IPS-18a (cell line): Measurements from ENCODE around the gene RNF224.
A peak's percentile ranks its signal among the peaks of the same experiment; 100 is the strongest.

Experiments
- H3K27ac ChIP-seq: one replicate; pipeline ENCODE4 v1.5.1; 2013; ENCODE audit warnings: low read length
- H3K27me3 ChIP-seq: one replicate; pipeline ENCODE4 v1.6.1; 2013; ENCODE audit warnings: mild to moderate bottlenecking, low read length; ENCODE audit not compliant: control insufficient read depth, insufficient read depth
- H3K36me3 ChIP-seq: one replicate; pipeline ENCODE4 v1.6.1; 2013; ENCODE audit warnings: low read depth, low read length; ENCODE audit not compliant: control insufficient read depth
- H3K4me1 ChIP-seq: one replicate; pipeline ENCODE4 v1.6.1; 2013; ENCODE audit warnings: low read depth, low read length; ENCODE audit not compliant: control insufficient read depth
- H3K4me3 ChIP-seq: one replicate; pipeline ENCODE4 v1.5.1; 2013; ENCODE audit warnings: low read length
- H3K9ac ChIP-seq: one replicate; pipeline ENCODE4 v1.6.1; 2013; ENCODE audit warnings: mild to moderate bottlenecking, low read length, moderate library complexity
- H3K9me3 ChIP-seq: one replicate; pipeline ENCODE4 v1.6.1; 2013; ENCODE audit warnings: low read depth, low read length; ENCODE audit not compliant: control insufficient read depth

Gene RNF224

DNA sequence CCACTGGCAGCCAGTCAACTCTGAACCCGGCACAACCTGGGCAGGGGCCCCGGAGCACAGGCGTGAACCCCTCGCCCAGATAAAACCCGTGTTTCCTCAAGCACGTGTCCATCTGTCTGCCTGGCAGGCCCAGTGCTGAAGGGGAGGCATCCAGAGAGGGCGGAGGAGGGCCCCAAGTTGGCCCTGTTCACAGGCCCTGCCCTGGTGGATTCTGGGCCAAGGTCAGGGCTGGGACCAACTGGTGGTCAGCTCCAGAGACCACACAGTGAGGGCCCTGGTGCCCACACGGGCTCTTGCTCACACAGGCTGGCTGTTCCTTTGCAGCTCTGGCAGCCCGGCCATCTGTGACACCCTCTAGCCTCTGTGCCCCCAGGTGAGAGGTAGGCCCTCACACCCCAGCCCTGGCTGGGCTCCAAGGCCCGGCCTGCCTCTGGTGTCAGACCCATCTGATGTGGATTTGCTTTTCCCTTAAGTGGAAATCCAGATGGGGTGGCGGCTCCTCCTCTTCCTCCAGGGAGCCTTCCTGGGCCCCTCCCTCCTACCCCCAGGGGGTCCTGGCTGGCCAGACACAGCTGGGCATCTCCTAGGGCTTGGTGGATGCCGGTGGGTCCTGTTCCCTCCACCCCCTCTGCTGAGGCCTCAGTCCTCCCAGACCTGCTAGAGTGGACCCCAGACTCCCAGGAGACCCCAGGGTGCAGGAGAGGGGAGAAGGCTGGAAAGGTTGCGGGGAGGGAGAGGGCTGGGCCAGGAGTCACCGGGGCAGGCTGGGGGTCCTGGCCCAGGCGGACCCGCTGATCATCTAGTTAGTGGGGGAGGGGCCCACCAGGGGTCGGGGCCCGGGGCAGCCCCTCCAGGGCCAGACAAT is 23.3 kb downstream of the RNF224 start:
- Histone ChIP-seq H3K36me3 (no peaks in the 10 kb centered on the region), H3K4me1 (peaks cover 6% of the 10 kb centered on the region), H3K27ac (no peak overlapping the region), H3K9ac (no peak overlapping the region), H3K27me3 (peaks cover 18% of the 10 kb centered on the region), H3K4me3 (no peak overlapping the region), H3K9me3 (no peaks in the 10 kb centered on the region)

DNA sequence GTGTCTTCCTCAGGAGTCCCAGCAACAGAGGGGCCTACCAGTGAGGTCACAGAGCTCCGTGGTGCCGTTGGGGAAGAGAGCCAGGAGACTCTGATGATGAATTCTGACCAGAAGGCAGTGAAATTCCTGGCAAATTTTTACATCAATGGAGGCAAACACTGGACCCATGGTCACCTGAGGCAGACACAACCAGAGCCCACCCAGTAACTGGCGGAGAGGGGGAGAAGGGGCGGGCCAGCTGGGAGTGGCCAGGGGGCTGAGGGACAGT is 23.8 kb downstream of the RNF224 start, which contains the start of gene STPG3:
Gene STPG3 (plus strand): TSS at position 93 of the 268 bp plus-strand sequence. CDS start 1 bp downstream, at position 94.
- H3K9ac ChIP-seq, result no peak within 1 kb of the TSS
- peaks cover 18% of the 10 kb centered on the region for H3K27me3 ChIP-seq
- no peaks in the 10 kb centered on the region for H3K9me3 ChIP-seq
- H3K27ac ChIP-seq, result no peak within 1 kb of the TSS
- H3K4me3 ChIP-seq, result no peak within 1 kb of the TSS
- H3K36me3 ChIP-seq, result no peaks in the 10 kb centered on the region
- H3K4me1 ChIP-seq, result peaks cover 6% of the 10 kb centered on the region

DNA sequence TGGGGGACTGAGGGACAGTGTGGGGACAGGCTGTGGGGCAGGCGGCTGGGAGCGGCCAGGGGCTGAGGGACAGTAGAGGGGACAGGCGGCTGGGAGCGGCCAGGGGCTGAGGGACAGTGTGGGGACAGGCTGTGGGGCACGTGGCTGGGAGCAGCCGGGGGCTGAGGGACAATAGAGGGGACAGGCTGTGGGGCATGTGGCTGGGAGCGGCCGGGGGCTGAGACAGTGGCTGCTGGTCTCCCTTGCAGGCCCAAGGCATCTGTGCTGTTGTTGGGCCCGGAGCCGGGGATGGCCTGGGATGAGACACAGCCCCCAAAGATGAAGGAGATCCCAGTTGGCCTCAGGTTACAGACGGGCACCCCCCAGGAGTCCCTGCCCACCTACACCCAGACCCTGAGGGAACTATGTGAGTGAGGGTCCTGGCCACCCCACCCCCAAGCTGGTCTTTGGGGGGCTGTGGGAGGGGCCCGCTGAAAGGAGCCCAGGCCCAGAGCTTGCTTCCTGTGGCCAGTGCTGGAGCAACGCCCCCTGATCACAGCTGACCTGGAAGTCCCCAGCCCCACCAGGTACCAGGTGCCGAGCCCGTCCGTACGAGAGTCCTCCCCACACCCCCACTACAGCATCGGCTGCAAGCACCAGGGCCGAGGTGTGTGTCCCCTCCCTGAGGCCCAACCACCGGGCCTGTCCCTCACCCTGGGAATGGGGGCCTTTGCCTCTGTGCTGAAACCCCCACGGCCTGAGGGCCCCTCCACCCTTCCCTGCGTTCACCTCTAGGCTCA is 24.4 kb downstream of the RNF224 start:
- Histone ChIP-seq H3K4me1 (peaks cover 6% of the 10 kb centered on the region), H3K9ac (no peak overlapping the region), H3K27ac (no peak overlapping the region)

DNA sequence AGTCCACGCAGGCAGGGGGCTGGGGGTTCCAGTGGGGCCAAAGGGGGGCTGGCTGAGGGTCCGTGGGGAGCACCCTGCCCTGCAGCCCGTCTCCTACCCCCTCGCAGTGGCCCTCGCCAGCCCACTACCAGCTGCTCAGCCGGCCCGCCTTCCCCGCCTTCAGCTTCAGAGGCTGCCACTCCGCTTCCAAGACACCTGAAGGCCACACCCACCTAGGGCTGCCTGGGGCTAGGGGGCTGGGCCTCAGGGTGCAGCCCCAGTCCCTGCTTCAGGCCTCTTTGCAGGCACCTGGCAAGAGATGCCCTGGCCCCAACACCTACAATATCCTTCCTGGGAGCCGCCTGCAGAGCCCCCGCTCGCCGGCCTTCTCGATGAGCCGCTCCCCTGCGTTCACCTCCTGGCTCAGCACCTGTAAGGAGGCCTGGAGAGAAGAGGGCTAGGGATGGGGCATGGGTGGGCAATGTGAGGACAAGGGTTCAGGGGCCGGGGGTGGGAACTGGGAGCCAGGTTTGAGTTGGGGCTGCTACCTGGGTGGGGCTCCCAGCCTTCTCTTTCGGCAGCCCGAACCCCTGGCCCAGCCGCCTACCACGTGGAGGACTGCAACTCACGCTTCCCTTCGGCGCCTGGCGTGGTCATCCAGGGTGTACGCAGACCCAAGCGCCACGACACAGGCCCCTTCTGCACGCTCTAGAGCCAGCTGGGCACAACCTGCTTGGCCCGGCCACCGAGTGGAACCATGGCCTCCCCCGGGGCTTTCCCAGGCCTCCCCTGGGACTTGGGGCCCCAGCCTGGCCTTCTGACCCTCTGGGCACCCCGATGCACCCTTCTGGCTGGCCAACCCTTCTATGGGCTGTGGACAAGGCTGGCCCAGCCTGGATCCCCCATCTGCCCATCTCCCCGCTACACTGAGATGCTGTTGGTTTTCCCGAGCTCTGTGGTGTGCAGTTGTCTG is 25.5 kb downstream of the RNF224 start:
- Histone ChIP-seq H3K27ac (no peak overlapping the region), H3K9ac (no peak overlapping the region), H3K36me3 (peaks cover 6% of the 10 kb centered on the region), H3K4me1 (peaks cover 6% of the 10 kb centered on the region), H3K4me3 (no peak overlapping the region), H3K9me3 (no peaks in the 10 kb centered on the region), H3K27me3 (peaks cover 18% of the 10 kb centered on the region)

More for the DNA sequence above, 24.4 kb downstream of the RNF224 start:
- Histone ChIP-seq H3K4me3 (no peak overlapping the region), H3K9me3 (no peaks in the 10 kb centered on the region), H3K36me3 (peaks cover 2% of the 10 kb centered on the region), H3K27me3 (peaks cover 18% of the 10 kb centered on the region)

- Histone ChIP-seq H3K9ac (no peak overlapping the region), H3K9me3 (no peaks in the 10 kb centered on the region), H3K4me3 (peak overlapping the region; percentile 89), H3K27ac (no peak overlapping the region), H3K36me3 (peaks cover 14% of the 10 kb centered on the region), H3K4me1 (peaks cover 6% of the 10 kb centered on the region), H3K27me3 (peaks cover 18% of the 10 kb centered on the region)
These were observed 26.7 kb downstream of the RNF224 start for GRCh38 chr9:137253717-137254623.

DNA sequence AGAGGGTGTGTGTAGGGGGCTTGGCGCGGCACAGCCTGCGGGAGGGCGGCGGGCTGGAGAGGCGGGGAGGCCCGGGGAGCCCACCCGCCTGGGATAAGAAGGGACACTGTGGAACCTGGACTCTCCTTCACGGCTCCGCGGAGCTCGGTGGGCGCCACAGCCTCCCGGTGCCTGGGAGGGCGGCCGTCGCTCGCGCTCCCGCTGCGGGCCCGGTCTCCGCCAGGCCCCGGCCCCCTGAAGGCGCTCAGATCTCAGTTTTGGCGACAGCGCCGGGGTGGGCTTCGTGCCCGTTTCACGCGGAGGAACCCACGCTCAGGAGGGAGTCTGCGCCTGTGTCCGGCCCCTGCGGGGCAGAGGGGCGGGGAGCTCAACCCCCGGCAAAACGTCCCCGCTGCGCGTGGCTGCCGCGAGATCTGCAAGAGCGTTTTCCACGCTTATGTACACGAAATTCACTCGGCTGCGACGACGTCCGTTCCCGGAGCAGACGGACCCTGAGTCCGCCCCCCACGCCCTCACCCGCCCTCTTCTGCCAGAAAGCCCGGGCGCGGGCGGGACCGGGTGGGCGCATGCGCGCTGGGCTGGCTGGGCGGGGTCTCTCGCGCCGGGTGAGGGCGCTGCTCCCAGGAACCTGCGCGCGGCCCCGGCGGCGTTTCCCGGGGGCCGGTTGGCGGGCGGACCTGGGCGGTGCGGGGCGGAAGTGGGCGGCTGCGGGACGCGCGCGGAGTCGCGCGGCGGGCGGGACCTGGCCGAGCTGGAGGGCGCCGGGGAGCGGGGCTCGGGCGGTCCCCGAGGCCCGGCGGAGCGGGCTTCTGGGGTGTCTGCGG is 27.5 kb downstream of the RNF224 start, which contains the start of gene NELFB:
Gene NELFB (plus strand): TSS at position 704 of the 824 bp plus-strand sequence.
- H3K4me3 ChIP-seq, result peak within 1 kb of the TSS; percentile 89
- H3K9ac ChIP-seq, result peak within 1 kb of the TSS; percentile 56
- no peak within 1 kb of the TSS for H3K27ac ChIP-seq
- peaks cover 6% of the 10 kb centered on the region for H3K4me1 ChIP-seq
- peaks cover 19% of the 10 kb centered on the region for H3K36me3 ChIP-seq
- no peaks in the 10 kb centered on the region for H3K9me3 ChIP-seq
- peaks cover 14% of the 10 kb centered on the region for H3K27me3 ChIP-seq

- Histone ChIP-seq H3K9ac (peak overlapping the region; percentile 52), H3K4me1 (peaks cover 6% of the 10 kb centered on the region), H3K27me3 (peaks cover 14% of the 10 kb centered on the region), H3K27ac (no peak overlapping the region), H3K9me3 (no peaks in the 10 kb centered on the region), H3K36me3 (peaks cover 19% of the 10 kb centered on the region), H3K4me3 (peak overlapping the region; percentile 89)
These were observed 28.3 kb downstream of the RNF224 start for GRCh38 chr9:137255448-137256114.

GRCh38 chr9:137256362-137256761 is 29.1 kb downstream of the RNF224 start:
- Histone ChIP-seq H3K4me3 (peak overlapping the region; percentile 89), H3K27ac (no peak overlapping the region), H3K9ac (no peak overlapping the region)

DNA sequence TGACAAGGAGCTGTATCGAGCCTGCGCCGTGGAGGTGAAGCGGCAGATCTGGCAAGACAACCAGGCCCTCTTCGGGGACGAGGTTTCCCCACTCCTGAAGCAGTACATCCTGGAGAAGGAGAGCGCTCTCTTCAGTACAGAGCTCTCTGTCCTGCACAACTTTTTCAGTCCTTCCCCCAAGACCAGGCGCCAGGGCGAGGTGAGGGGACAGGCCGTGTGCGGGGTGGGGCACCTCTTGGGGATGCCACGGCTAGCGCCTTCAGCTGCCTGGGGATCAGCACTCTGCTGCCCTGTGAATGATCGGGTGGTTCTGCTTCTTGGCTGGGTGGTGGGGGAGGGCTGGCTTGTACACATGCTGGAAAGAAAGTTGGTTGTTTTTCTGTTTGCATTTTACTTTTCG is 29.6 kb downstream of the RNF224 start:
- H3K27ac ChIP-seq, result no peak overlapping the region
- no peaks in the 10 kb centered on the region for H3K9me3 ChIP-seq
- H3K27me3 ChIP-seq, result peaks cover 14% of the 10 kb centered on the region
- H3K4me1 ChIP-seq, result peaks cover 6% of the 10 kb centered on the region
- no peak overlapping the region for H3K4me3 ChIP-seq
- peaks cover 19% of the 10 kb centered on the region for H3K36me3 ChIP-seq
- H3K9ac ChIP-seq, result no peak overlapping the region

More at GRCh38 chr9:137256362-137256761, 29.1 kb downstream of the RNF224 start:
- H3K27me3 ChIP-seq, result peaks cover 14% of the 10 kb centered on the region
- H3K4me1 ChIP-seq, result peaks cover 6% of the 10 kb centered on the region
- H3K36me3 ChIP-seq, result peaks cover 19% of the 10 kb centered on the region
- no peaks in the 10 kb centered on the region for H3K9me3 ChIP-seq
